ENCODE measurements around the gene ESRRG. TPM values are rescaled to one million over a fixed set of nuclear protein-coding genes. Genes with fewer than 3 reads are reported as not detected.

Gene ESRRG
- total RNA-seq, 1 donor from 2014 or later, result 3.8 TPM

DNA sequence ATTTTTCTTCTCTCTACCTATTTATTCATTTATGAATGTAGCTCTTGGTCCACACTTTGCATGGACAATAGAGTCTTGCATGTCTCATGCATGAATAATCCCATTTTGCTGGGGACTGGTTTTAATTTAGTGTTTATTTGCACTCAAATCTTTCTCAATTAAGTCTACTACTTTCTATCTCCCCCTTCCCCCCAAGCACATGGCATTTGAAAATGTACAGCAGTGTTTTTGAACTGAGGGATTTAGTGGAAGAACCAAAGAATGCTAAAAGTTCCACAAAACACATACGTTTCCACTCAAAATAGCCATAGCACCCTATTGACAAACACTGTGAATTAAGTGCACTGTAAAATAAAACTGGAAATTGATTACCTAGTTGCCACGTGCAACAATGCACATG, 180.5 kb downstream of the ESRRG start:
- TF ChIP-seq, protein P1, sequence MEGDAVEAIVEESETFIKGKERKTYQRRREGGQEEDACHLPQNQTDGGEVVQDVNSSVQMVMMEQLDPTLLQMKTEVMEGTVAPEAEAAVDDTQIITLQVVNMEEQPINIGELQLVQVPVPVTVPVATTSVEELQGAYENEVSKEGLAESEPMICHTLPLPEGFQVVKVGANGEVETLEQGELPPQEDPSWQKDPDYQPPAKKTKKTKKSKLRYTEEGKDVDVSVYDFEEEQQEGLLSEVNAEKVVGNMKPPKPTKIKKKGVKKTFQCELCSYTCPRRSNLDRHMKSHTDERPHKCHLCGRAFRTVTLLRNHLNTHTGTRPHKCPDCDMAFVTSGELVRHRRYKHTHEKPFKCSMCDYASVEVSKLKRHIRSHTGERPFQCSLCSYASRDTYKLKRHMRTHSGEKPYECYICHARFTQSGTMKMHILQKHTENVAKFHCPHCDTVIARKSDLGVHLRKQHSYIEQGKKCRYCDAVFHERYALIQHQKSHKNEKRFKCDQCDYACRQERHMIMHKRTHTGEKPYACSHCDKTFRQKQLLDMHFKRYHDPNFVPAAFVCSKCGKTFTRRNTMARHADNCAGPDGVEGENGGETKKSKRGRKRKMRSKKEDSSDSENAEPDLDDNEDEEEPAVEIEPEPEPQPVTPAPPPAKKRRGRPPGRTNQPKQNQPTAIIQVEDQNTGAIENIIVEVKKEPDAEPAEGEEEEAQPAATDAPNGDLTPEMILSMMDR (IDR thresholded peaks at IDR 0.05; ENCODE audit: unreplicated experiment), result no peak
- no peak for DNase-seq (ENCODE audit: low spot score)
- Mint-ChIP-seq H3K36me3 (ENCODE audit: low read depth, unreplicated experiment) (no peaks in the 10 kb centered on the region), H3K9me3 (ENCODE audit: unreplicated experiment) (no peaks in the 10 kb centered on the region), H3K27me3 (ENCODE audit: unreplicated experiment) (no peaks in the 10 kb centered on the region), H3K27ac (ENCODE audit: unreplicated experiment) (no peak overlapping the region), H3K4me3 (ENCODE audit: unreplicated experiment) (no peak overlapping the region), H3K4me1 (ENCODE audit: unreplicated experiment) (no peaks in the 10 kb centered on the region)

DNA sequence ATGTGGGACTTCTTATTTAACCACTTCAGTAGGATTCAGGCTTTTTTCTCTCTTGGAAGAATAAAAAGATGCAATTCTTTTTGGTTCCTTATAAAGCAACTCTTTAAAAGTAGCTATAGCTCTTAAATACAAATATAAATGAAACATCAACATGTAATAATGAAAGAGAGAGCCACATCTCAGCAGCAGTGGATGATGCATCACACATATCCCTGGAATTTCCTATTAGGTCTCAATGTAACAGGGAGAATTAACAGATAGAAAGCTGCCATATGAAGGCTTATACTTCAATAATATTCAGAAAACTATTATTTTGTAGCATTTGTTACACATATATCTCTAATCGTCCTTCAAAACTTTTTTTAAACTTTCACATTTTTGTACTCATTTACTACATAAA, 181.0 kb downstream of the ESRRG start:
- no peak for DNase-seq (ENCODE audit: low spot score)
- no peaks in the 10 kb centered on the region for H3K4me1 Mint-ChIP-seq (ENCODE audit: unreplicated experiment)
- H3K27me3 Mint-ChIP-seq (ENCODE audit: unreplicated experiment), result no peaks in the 10 kb centered on the region
- H3K36me3 Mint-ChIP-seq (ENCODE audit: low read depth, unreplicated experiment), result no peaks in the 10 kb centered on the region
- no peak overlapping the region for H3K27ac Mint-ChIP-seq (ENCODE audit: unreplicated experiment)
- H3K4me3 Mint-ChIP-seq (ENCODE audit: unreplicated experiment), result no peak overlapping the region
- no peaks in the 10 kb centered on the region for H3K9me3 Mint-ChIP-seq (ENCODE audit: unreplicated experiment)
- TF ChIP-seq, protein P1 (IDR thresholded peaks at IDR 0.05; ENCODE audit: unreplicated experiment), result no peak

DNA sequence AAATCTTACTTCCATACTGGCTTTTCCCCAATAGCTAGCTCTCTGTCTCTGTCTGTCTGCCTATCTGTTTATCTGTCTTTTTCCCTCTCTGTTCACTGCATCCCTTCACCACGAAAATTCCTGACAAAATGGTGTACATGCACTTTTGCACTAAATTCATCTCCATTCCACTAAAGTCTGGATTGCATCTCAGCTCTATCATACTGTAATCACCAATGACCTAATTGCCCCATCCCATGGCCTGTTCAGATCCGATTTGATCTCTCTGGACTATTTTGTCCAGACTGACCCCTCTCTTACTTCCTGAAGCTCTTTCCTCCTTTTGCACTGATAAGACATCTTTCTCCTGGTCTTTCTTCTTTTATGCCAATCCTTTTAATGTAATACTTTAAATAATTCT, 187.5 kb downstream of the ESRRG start:
- DNase-seq (ENCODE audit: low spot score), result no peak
- no peaks in the 10 kb centered on the region for H3K36me3 Mint-ChIP-seq (ENCODE audit: low read depth, unreplicated experiment)
- no peak overlapping the region for H3K4me3 Mint-ChIP-seq (ENCODE audit: unreplicated experiment)
- H3K9me3 Mint-ChIP-seq (ENCODE audit: unreplicated experiment), result no peaks in the 10 kb centered on the region
- H3K4me1 Mint-ChIP-seq (ENCODE audit: unreplicated experiment), result peaks cover 3% of the 10 kb centered on the region
- H3K27me3 Mint-ChIP-seq (ENCODE audit: unreplicated experiment), result no peaks in the 10 kb centered on the region
- H3K27ac Mint-ChIP-seq (ENCODE audit: unreplicated experiment), result no peak overlapping the region
- TF ChIP-seq, protein P1 (IDR thresholded peaks at IDR 0.05; ENCODE audit: unreplicated experiment), result no peak

DNA sequence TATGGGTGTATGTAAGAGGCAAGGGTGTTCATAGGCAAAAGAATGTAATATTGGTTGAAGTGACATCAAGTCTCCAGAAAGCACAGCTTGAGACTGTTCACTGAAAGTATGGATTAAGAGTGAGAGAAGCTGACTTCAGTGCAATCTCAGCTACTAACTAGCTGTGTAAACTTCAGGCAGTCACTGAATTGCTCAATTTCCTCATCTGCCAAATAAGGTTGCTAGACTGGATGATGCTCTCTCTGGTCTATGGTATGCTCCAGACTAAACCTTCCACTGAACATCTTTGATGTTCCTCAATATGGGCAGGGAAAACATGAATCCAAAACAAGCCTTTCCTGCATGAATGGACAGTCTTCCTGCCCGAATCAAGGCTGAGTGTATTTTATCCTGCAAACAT, 188.2 kb downstream of the ESRRG start:
- DNase-seq (ENCODE audit: low spot score), result no peak
- H3K27me3 Mint-ChIP-seq (ENCODE audit: unreplicated experiment), result no peaks in the 10 kb centered on the region
- no peaks in the 10 kb centered on the region for H3K9me3 Mint-ChIP-seq (ENCODE audit: unreplicated experiment)
- H3K36me3 Mint-ChIP-seq (ENCODE audit: low read depth, unreplicated experiment), result no peaks in the 10 kb centered on the region
- peaks cover 3% of the 10 kb centered on the region for H3K4me1 Mint-ChIP-seq (ENCODE audit: unreplicated experiment)
- H3K4me3 Mint-ChIP-seq (ENCODE audit: unreplicated experiment), result no peak overlapping the region
- no peak overlapping the region for H3K27ac Mint-ChIP-seq (ENCODE audit: unreplicated experiment)
- TF ChIP-seq, protein P1 (IDR thresholded peaks at IDR 0.05; ENCODE audit: unreplicated experiment), result no peak

DNA sequence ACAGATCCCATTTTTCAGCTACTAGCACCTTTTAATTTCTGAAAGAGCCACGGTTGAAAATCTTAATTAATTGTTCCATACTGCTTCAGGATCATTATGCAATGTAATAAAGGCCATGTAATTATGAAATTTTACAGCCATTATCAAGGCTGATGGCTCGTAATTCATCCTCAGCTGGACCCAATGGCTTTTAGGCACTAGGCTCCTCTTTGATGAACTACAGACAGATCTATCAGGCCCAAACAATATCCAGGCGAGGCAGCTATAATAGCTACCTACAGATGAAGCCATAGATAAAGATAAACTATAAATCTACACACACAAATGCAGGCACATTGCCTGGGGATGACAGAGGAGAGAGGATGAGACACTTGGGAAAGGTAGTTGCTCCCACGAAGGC, 189.5 kb downstream of the ESRRG start:
- no peak for DNase-seq (ENCODE audit: low spot score)
- no peak overlapping the region for H3K27ac Mint-ChIP-seq (ENCODE audit: unreplicated experiment)
- H3K4me3 Mint-ChIP-seq (ENCODE audit: unreplicated experiment), result no peak overlapping the region
- H3K4me1 Mint-ChIP-seq (ENCODE audit: unreplicated experiment), result peaks cover 7% of the 10 kb centered on the region
- no peaks in the 10 kb centered on the region for H3K36me3 Mint-ChIP-seq (ENCODE audit: low read depth, unreplicated experiment)
- TF ChIP-seq, protein P1 (IDR thresholded peaks at IDR 0.05; ENCODE audit: unreplicated experiment), result no peak
- H3K9me3 Mint-ChIP-seq (ENCODE audit: unreplicated experiment), result no peaks in the 10 kb centered on the region
- no peaks in the 10 kb centered on the region for H3K27me3 Mint-ChIP-seq (ENCODE audit: unreplicated experiment)

All from endothelial cell (in vitro differentiated cells).